Measurements from ENCODE around the gene ZBTB33.
A peak's percentile ranks its signal among the peaks of the same experiment; 100 is the strongest.

GRCh38 chrX:120213438-120214265, 37.0 kb upstream of the ZBTB33 start:
- TF ChIP-seq CTCF (conservative IDR thresholded peaks at IDR 0.05; ENCODE audit: low read length) (peak; percentile 69), EZH2phosphoT487 (IDR thresholded peaks at IDR 0.05; ENCODE audit: borderline replicate concordance) (no peak)

Data from Loucy (cell line).